Stimulated activated naive CD4-positive, alpha-beta T cell treated with Interleukin-2 at 50 U/mL for 16 hours (primary cell): ENCODE data around the gene SAE1.
"Not testable (repeated sequence)": the region's sequence is repeated elsewhere in the genome, so short reads cannot be mapped to it uniquely, and the experiment has no call there.

Source experiments
- DNase-seq: peaks from one replicate; lab custom pipeline; 2025; lab: John Stamatoyannopoulos, UW

The SAE1 gene

GRCh38 chr19:47130120-47130588 lies 481 bp upstream of the SAE1 start:
- no peak for DNase-seq

- no peak for DNase-seq
Observed at GRCh38 chr19:47132194-47132852, 1.7 kb downstream of the SAE1 start.

GRCh38 chr19:47133021-47133471 lies 2.4 kb downstream of the SAE1 start:
- no peak for DNase-seq

DNA sequence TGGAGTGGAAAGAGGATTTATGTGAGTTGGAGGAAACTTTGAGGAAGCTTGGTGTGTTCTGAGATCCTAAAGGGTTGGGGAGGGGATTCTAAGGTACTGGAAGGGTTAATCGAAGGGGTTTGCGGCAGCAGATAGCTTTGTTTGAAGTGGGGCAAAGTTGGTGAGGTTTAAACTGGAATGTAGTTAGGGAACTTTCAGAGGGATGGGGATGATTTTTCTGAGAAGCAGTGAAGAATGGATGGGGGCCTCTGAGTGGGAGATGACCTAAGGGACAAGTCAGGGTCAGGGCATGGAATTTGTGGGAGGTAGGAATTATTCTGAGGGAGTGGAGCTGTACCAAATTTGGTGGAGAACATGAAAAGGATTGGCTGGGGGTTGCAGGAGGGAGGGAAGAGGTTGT lies 3.9 kb downstream of the SAE1 start:
- DNase-seq: no peak

GRCh38 chr19:47135156-47135555 lies 4.5 kb downstream of the SAE1 start:
- no peak for DNase-seq

- DNase-seq: not testable (repeated sequence)
Observed at GRCh38 chr19:47141252-47141651, 10.6 kb downstream of the SAE1 start.

DNA sequence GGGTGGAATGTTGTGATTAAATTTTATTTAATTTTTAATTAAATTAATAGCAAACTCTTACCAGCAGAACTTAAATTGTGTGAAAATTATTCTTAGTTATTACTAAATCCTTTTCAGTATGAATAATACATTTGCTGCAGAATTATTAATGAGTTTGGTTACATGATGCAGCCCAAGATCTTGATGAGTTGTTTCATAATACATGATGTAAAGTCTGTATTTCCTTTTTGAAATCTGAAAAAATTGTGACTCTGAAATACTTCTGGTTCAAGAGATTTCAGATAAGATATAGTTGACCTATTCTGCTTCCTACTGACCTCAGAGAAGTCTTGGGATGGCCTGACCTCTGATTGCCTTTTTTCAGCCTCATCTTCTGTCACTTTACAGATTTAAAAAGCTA lies 11.1 kb downstream of the SAE1 start:
- DNase-seq: no peak

GRCh38 chr19:47142779-47143178 lies 12.1 kb downstream of the SAE1 start:
- no peak for DNase-seq

DNA sequence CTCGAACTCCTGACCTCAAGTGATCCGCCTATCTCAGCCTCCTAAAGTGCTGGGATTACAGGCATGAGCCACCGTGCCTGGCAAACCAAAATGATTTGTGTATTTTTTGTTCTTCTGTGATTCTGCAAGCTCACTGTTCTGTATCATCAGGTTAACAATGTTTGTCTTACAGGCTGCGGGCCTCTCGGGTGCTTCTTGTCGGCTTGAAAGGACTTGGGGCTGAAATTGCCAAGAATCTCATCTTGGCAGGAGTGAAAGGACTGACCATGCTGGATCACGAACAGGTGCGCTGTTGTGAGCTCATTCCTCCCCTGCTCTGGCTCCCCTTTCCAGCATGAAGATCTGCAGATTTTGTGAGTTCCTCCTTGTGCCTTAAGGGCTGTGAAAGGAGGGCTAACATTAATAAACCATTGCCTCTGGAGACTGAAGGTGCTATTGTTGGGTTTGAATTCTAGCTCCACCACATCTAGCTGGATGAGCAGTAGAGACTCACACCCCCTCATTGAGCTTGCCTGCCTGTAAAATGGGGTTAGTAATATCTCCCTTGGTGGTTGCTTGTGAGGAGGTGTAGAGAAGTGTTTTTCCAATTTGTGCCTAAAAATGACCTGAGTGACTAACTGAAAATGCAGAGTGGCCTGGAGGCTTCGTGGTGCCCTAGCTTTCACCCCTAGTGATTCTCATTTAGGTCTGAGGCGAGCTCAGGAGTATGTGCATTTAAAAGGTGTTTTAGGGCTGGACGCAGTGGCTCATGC lies 12.9 kb downstream of the SAE1 start:
- DNase-seq: no peak

DNA sequence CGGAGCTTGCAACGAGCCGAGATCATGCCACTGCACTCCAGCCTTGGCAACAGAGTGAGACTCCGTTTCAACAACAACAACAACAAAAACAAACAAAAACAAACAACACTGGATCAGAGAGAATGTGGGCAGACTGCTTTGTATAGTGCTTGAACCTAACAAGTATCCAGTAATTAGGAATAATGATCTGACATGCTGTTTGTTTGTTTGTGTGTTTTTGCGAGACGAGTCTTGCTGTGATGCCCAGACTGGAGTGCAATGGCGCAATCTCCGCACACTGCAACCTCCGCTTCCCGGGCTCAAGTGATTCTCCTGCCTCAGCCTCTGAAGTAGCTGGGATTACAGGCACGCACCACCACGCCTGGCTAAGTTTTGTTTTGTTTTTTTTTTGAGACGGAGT lies 14.0 kb downstream of the SAE1 start:
- DNase-seq: no peak

DNA sequence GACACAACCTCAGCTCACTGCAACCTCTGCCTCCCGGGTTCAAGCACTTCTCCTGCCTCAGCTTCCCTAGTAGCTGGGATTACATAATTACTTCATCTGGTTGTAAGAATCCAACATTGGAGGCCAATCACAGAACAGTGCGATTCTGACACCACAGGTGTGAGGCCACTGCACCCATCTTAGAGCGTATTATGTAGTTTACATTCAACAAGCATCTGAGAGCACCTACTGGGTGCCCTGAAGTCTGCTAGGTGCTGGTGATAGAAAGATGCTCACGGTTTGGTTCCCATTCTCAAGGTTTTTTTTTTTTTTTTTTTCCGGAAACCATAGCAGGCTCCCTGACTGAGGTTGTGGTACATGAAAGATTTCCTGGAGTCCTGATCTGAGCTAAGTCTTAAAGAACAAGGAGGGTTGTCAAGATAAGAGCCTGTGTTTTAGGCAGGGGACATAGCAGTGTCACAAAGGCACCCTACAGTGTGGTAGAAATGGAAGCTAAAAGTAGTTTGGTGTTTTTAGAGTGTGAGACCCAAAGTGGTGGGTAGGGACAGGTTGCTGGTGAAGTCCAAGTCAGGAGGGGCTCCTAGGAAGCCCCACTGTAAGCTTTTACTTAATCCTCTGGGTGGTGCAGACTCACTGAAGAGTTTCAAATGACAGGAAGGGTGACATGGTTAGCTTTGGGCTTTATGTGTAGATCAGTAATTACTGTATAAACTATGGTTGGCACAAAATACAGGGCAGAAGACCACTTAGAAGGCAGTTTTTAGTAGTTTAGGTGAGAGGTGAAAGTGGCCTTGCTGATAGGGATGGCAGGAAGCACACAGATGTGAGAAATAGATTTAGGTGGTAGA lies 15.2 kb downstream of the SAE1 start:
- DNase-seq: no peak

- no peak for DNase-seq
Observed at GRCh38 chr19:47146920-47147319, 16.3 kb downstream of the SAE1 start.

GRCh38 chr19:47151627-47152026 lies 21.0 kb downstream of the SAE1 start:
- DNase-seq: no peak

DNA sequence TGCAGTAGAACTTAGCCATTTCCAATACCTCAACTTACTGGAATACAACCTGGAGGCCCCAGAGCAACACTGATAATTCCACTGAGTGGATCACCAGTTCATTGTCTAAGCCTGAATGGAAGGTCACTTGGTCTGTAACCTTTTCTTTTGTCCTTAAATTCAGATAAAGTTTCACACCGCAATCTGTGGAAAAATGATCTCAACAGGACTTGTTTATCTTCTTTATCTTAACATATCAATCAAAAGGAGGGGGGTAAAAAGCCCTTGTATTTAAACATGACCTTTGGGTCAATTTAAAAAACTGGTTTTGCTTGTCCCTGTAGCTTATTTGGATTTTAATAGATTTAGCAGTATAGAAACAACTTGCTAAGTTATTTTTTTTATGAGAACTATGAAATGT lies 21.6 kb downstream of the SAE1 start:
- DNase-seq: no peak

DNA sequence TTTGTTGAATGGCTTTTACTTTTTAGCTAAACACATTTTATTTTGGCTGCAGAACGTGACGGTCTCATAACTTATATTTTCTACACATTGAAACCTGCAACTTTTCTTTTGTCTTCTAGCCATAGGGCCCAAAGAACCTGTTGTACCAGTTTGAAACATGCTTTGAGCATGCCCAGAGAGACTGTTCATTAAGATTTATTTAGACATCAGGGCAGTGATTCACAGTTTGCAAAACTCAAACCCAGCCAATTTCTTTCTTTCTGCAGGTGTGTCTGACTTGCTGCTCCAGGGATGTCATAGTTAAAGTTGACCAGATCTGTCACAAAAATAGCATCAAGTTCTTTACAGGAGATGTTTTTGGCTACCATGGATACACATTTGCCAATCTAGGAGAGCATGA lies 22.0 kb downstream of the SAE1 start:
- no peak for DNase-seq

GRCh38 chr19:47153266-47153665 lies 22.6 kb downstream of the SAE1 start:
- no peak for DNase-seq

- DNase-seq: no peak
Observed at GRCh38 chr19:47155148-47155547, 24.5 kb downstream of the SAE1 start.

GRCh38 chr19:47156861-47157430 lies 26.3 kb downstream of the SAE1 start:
- no peak for DNase-seq

- DNase-seq: peak; percentile 17
Observed at GRCh38 chr19:47157431-47158321, 27.0 kb downstream of the SAE1 start.

DNA sequence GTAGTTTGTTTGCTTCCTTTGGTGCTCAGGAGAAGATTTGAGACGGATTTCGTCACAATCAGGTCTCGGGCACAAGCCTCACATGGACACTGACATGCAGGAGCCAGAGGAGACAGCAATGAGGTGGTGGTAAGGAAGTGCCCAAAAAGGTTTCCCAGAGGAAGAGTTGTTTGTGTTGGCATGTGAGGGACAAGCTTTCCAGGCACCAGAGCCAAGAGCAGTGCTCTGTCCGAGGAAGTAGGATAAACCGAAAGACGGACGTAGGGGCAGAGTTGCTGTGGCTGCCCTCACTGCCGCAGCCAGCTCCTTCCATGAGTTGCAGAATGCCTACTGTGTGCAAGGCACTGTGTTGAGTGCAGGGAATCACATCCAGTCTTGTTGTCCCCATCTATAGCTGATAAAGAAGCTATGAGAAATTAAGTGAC lies 27.7 kb downstream of the SAE1 start:
- no peak for DNase-seq

GRCh38 chr19:47158879-47159503 lies 28.4 kb downstream of the SAE1 start:
- no peak for DNase-seq
